ENCODE results near the gene DUSP8.
"Not testable (repeated sequence)": the region's sequence is repeated elsewhere in the genome, so short reads cannot be mapped to it uniquely, and the experiment has no call there.

GRCh38 chr11:1589191-1589963 lies 17.3 kb upstream of the DUSP8 start:
- not testable (repeated sequence) for TF ChIP-seq CTCF, POLR2A (IDR thresholded peaks at IDR 0.05)

Measured in ovary (tissue), 3 donors.